Measurements from ENCODE around the gene TPD52L1.
A peak's percentile ranks its signal among the peaks of the same experiment; 100 is the strongest.

The TPD52L1 gene

DNA sequence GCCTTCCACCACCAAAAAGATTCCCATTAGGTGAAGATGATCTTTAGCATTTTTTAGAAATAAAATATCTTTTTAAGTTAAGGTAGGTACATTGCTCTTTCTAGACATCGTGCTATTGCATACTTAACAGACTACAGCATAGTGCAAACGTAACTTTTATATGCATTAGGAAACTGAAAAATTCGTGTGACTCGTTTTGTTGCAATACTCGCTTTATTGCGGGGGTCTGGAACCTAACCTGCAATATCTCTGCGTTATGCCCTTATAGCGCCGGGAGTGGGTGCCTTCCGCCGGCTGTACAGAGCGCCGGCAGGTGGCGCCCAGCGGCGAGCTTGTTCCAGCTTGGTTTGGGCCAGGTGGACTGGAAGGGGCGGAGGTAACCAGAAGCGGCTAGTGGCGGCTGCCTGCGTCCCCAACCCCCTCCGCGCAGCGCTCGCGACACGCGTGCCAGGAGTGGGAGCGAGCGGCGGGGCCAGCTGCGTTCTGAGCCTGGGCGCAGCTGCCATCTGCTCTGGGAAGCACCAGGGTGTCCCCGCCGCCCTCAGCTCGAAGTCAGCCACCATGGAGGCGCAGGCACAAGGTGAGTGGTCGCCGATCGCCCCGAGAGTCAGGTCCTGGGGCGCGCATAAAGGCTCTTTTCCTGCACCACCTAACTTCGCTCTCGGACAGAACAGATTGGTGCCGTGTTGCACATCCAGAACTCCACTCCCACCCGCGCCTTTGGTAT lies at the start of gene TPD52L1:
Gene TPD52L1 (plus strand): TSS at position 383 of the 727 bp plus-strand sequence. CDS start 179 bp downstream, at position 562.
- Histone ChIP-seq H3K4me3 (ENCODE audit: low read length) (peak within 1 kb of the TSS; percentile 68), H3K27me3 (ENCODE audit: control insufficient read depth, insufficient read depth, low read length) (peaks cover 35% of the 10 kb centered on the region), H3K36me3 (ENCODE audit: control insufficient read depth, low read depth, low read length) (no peaks in the 10 kb centered on the region), H3K27ac (ENCODE audit: low read length) (no peak within 1 kb of the TSS), H3K9me3 (ENCODE audit: control insufficient read depth, low read depth, low read length) (no peaks in the 10 kb centered on the region), H3K9ac (ENCODE audit: low read length) (peak within 1 kb of the TSS; percentile 19), H3K4me1 (ENCODE audit: control insufficient read depth, low read depth, low read length) (no peaks in the 10 kb centered on the region)

- Histone ChIP-seq H3K4me1 (ENCODE audit: control insufficient read depth, low read depth, low read length) (peaks cover 25% of the 10 kb centered on the region), H3K27ac (ENCODE audit: low read length) (no peak overlapping the region), H3K27me3 (ENCODE audit: control insufficient read depth, insufficient read depth, low read length) (peaks cover 9% of the 10 kb centered on the region), H3K9me3 (ENCODE audit: control insufficient read depth, low read depth, low read length) (no peaks in the 10 kb centered on the region), H3K9ac (ENCODE audit: low read length) (no peak overlapping the region), H3K4me3 (ENCODE audit: low read length) (no peak overlapping the region), H3K36me3 (ENCODE audit: control insufficient read depth, low read depth, low read length) (no peaks in the 10 kb centered on the region)
These were observed 49.1 kb upstream of the TPD52L1 start for GRCh38 chr6:125104425-125104824.

GRCh38 chr6:125107048-125107447 lies 46.5 kb upstream of the TPD52L1 start:
- Histone ChIP-seq H3K4me3 (ENCODE audit: low read length) (no peak overlapping the region), H3K36me3 (ENCODE audit: control insufficient read depth, low read depth, low read length) (no peaks in the 10 kb centered on the region), H3K9me3 (ENCODE audit: control insufficient read depth, low read depth, low read length) (peaks cover 13% of the 10 kb centered on the region), H3K4me1 (ENCODE audit: control insufficient read depth, low read depth, low read length) (peaks cover 24% of the 10 kb centered on the region), H3K27ac (ENCODE audit: low read length) (no peak overlapping the region), H3K9ac (ENCODE audit: low read length) (no peak overlapping the region), H3K27me3 (ENCODE audit: control insufficient read depth, insufficient read depth, low read length) (no peaks in the 10 kb centered on the region)

GRCh38 chr6:125107896-125108295 lies 45.7 kb upstream of the TPD52L1 start:
- Histone ChIP-seq H3K27me3 (ENCODE audit: control insufficient read depth, insufficient read depth, low read length) (no peaks in the 10 kb centered on the region), H3K4me1 (ENCODE audit: control insufficient read depth, low read depth, low read length) (peaks cover 21% of the 10 kb centered on the region), H3K9ac (ENCODE audit: low read length) (no peak overlapping the region), H3K9me3 (ENCODE audit: control insufficient read depth, low read depth, low read length) (peaks cover 13% of the 10 kb centered on the region), H3K27ac (ENCODE audit: low read length) (no peak overlapping the region), H3K36me3 (ENCODE audit: control insufficient read depth, low read depth, low read length) (no peaks in the 10 kb centered on the region), H3K4me3 (ENCODE audit: low read length) (no peak overlapping the region)

- H3K9me3 ChIP-seq (ENCODE audit: control insufficient read depth, low read depth, low read length), result peaks cover 13% of the 10 kb centered on the region
- no peak overlapping the region for H3K4me3 ChIP-seq (ENCODE audit: low read length)
- no peak overlapping the region for H3K27ac ChIP-seq (ENCODE audit: low read length)
- no peaks in the 10 kb centered on the region for H3K36me3 ChIP-seq (ENCODE audit: control insufficient read depth, low read depth, low read length)
- H3K4me1 ChIP-seq (ENCODE audit: control insufficient read depth, low read depth, low read length), result peaks cover under 1% of the 10 kb centered on the region
- no peak overlapping the region for H3K9ac ChIP-seq (ENCODE audit: low read length)
- no peaks in the 10 kb centered on the region for H3K27me3 ChIP-seq (ENCODE audit: control insufficient read depth, insufficient read depth, low read length)
These were observed 43.5 kb upstream of the TPD52L1 start for GRCh38 chr6:125110056-125110455.

GRCh38 chr6:125111219-125111983 lies 42.2 kb upstream of the TPD52L1 start:
- Histone ChIP-seq H3K36me3 (ENCODE audit: control insufficient read depth, low read depth, low read length) (no peaks in the 10 kb centered on the region), H3K27ac (ENCODE audit: low read length) (no peak overlapping the region), H3K9ac (ENCODE audit: low read length) (no peak overlapping the region), H3K4me3 (ENCODE audit: low read length) (no peak overlapping the region), H3K4me1 (ENCODE audit: control insufficient read depth, low read depth, low read length) (no peaks in the 10 kb centered on the region), H3K27me3 (ENCODE audit: control insufficient read depth, insufficient read depth, low read length) (no peaks in the 10 kb centered on the region), H3K9me3 (ENCODE audit: control insufficient read depth, low read depth, low read length) (peaks cover 13% of the 10 kb centered on the region)

GRCh38 chr6:125112934-125113333 lies 40.6 kb upstream of the TPD52L1 start:
- Histone ChIP-seq H3K36me3 (ENCODE audit: control insufficient read depth, low read depth, low read length) (no peaks in the 10 kb centered on the region), H3K27ac (ENCODE audit: low read length) (no peak overlapping the region), H3K9me3 (ENCODE audit: control insufficient read depth, low read depth, low read length) (peaks cover 13% of the 10 kb centered on the region), H3K27me3 (ENCODE audit: control insufficient read depth, insufficient read depth, low read length) (no peaks in the 10 kb centered on the region), H3K4me3 (ENCODE audit: low read length) (no peak overlapping the region), H3K9ac (ENCODE audit: low read length) (no peak overlapping the region), H3K4me1 (ENCODE audit: control insufficient read depth, low read depth, low read length) (no peaks in the 10 kb centered on the region)

DNA sequence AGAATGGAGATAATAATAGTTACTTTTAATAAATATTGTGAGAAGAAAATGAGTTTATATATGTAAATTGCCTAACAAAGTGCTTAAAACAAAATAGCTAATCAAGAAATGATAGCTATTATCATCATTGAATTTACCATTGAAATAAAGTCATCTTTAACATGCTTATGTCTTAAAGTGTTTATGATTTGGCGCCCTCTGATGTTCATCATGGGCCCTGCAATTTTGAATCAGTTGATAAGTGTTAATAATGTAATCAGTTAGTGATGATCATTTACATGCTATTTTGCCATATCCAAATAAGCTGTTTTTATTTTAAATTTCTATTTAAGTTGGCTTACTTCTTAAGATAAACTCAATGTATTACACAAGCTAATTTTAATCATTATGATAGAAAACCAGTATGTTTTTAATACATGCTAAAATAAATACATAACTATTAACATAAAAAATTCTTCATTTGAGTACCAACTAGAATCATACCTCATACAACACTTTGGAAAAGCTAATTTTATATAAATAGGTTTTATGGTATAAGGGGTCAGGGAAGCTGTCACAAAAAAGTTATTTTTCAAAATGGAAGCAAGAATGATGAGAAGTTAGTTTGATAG lies 39.2 kb upstream of the TPD52L1 start:
- Histone ChIP-seq H3K9me3 (ENCODE audit: control insufficient read depth, low read depth, low read length) (peaks cover 13% of the 10 kb centered on the region), H3K27ac (ENCODE audit: low read length) (no peak overlapping the region), H3K27me3 (ENCODE audit: control insufficient read depth, insufficient read depth, low read length) (no peaks in the 10 kb centered on the region), H3K4me1 (ENCODE audit: control insufficient read depth, low read depth, low read length) (peaks cover under 1% of the 10 kb centered on the region), H3K4me3 (ENCODE audit: low read length) (no peak overlapping the region), H3K36me3 (ENCODE audit: control insufficient read depth, low read depth, low read length) (no peaks in the 10 kb centered on the region), H3K9ac (ENCODE audit: low read length) (no peak overlapping the region)

- peaks cover 4% of the 10 kb centered on the region for H3K9me3 ChIP-seq (ENCODE audit: control insufficient read depth, low read depth, low read length)
- H3K27ac ChIP-seq (ENCODE audit: low read length), result no peak overlapping the region
- H3K9ac ChIP-seq (ENCODE audit: low read length), result no peak overlapping the region
- no peaks in the 10 kb centered on the region for H3K36me3 ChIP-seq (ENCODE audit: control insufficient read depth, low read depth, low read length)
- peaks cover 7% of the 10 kb centered on the region for H3K4me1 ChIP-seq (ENCODE audit: control insufficient read depth, low read depth, low read length)
- no peak overlapping the region for H3K4me3 ChIP-seq (ENCODE audit: low read length)
- no peaks in the 10 kb centered on the region for H3K27me3 ChIP-seq (ENCODE audit: control insufficient read depth, insufficient read depth, low read length)
These were observed 37.4 kb upstream of the TPD52L1 start for GRCh38 chr6:125116170-125116569.

DNA sequence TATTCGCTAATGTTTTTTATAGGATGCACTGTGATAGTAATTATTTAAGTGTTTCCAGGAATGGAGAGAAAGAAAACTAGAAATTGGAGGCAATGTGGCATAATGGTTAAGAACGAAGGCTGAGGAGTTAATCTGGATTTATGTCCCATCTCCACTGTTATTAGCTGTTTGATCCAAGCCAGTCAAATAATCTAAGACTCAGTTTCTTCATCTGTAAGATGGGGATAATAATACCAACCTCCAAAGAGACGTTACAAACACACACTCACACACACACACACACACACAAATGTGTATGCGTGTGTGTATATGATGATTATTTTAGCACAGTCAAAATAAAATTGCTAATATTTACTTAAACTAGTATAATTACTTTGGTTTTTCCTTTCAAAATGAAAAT lies 36.9 kb upstream of the TPD52L1 start:
- H3K9ac ChIP-seq (ENCODE audit: low read length), result no peak overlapping the region
- no peak overlapping the region for H3K27ac ChIP-seq (ENCODE audit: low read length)
- no peaks in the 10 kb centered on the region for H3K36me3 ChIP-seq (ENCODE audit: control insufficient read depth, low read depth, low read length)
- no peaks in the 10 kb centered on the region for H3K9me3 ChIP-seq (ENCODE audit: control insufficient read depth, low read depth, low read length)
- H3K4me3 ChIP-seq (ENCODE audit: low read length), result no peak overlapping the region
- peaks cover 7% of the 10 kb centered on the region for H3K4me1 ChIP-seq (ENCODE audit: control insufficient read depth, low read depth, low read length)
- H3K27me3 ChIP-seq (ENCODE audit: control insufficient read depth, insufficient read depth, low read length), result no peaks in the 10 kb centered on the region

- Histone ChIP-seq H3K4me3 (ENCODE audit: low read length) (no peak overlapping the region), H3K4me1 (ENCODE audit: control insufficient read depth, low read depth, low read length) (peaks cover 7% of the 10 kb centered on the region), H3K27ac (ENCODE audit: low read length) (no peak overlapping the region), H3K27me3 (ENCODE audit: control insufficient read depth, insufficient read depth, low read length) (no peaks in the 10 kb centered on the region), H3K9ac (ENCODE audit: low read length) (no peak overlapping the region), H3K36me3 (ENCODE audit: control insufficient read depth, low read depth, low read length) (no peaks in the 10 kb centered on the region), H3K9me3 (ENCODE audit: control insufficient read depth, low read depth, low read length) (no peaks in the 10 kb centered on the region)
These were observed 35.8 kb upstream of the TPD52L1 start for GRCh38 chr6:125117818-125118217.

All from iPS-18a (cell line).